HEK293 (cell line): ENCODE results near the gene RSU1.
A peak's percentile ranks its signal among the peaks of the same experiment; 100 is the strongest.

Source experiments
- CTCF ChIA-PET: fragments of 350-600 bp; formaldehyde crosslinking; extraction: SDS; loops from one replicate; lab custom pipeline; 2021; ENCODE audit warnings: antibody characterized with exemption; lab: Yijun Ruan, JAX
- POLR2A ChIA-PET: fragments of 300-600 bp; formaldehyde crosslinking; extraction: SDS; loops from one replicate; lab custom pipeline; 2020; ENCODE audit warnings: antibody characterized with exemption, inconsistent platforms; lab: Yijun Ruan, JAX
- H3K27ac ChIP-seq: fragments of 200-500 bp; sonication (Bioruptor generic); 2 replicates; pipeline ENCODE4 v1.5.1; 2014; ENCODE audit warnings: low read depth, low read length, control low read depth, inconsistent platforms; ENCODE audit errors: extremely low read depth
- H3K36me3 ChIP-seq, 2 experiments: fragments of 200-500 bp in 1 of 2; sonication (Bioruptor generic) in 1 of 2; 1 replicate in 1 of 2; 2 replicates in 1 of 2; pipeline ENCODE4 v1.5.1; 2014 to 2017; ENCODE audit warnings: inconsistent platforms in 2 of 2, low read length in 2 of 2; ENCODE audit not compliant: control insufficient read depth in 2 of 2, insufficient read depth in 1 of 2
- H3K4me1 ChIP-seq: fragments of 200-500 bp; sonication (Bioruptor generic); 2 replicates; pipeline ENCODE4 v1.5.1; 2014; ENCODE audit warnings: mild to moderate bottlenecking, low read length, inconsistent platforms; ENCODE audit not compliant: control insufficient read depth, insufficient read depth
- H3K4me3 ChIP-seq: 2 replicates; pipeline ENCODE4 v1.5.1; 2011; ENCODE audit warnings: low read depth, mild to moderate bottlenecking, control low read depth, low read length, moderate library complexity
- H3K9me3 ChIP-seq: fragments of 200-500 bp; sonication (Bioruptor generic); 2 replicates; pipeline ENCODE4 v1.5.1; 2014; ENCODE audit warnings: low read depth, low read length, inconsistent platforms; ENCODE audit not compliant: control insufficient read depth, insufficient read depth
- KLF10 ChIP-seq: fragments of 450-650 bp; IDR thresholded peaks from 2 replicates; pipeline ENCODE4 v1.5.1; 2018; ENCODE audit warnings: missing biosample characterization, mild to moderate bottlenecking, missing genetic modification characterization
- MEIS1 ChIP-seq: sonication (generic); formaldehyde crosslinking; IDR thresholded peaks from 2 replicates; pipeline ENCODE4 v1.8.1; 2022; ENCODE audit warnings: missing genetic modification reagents, mild to moderate bottlenecking, borderline replicate concordance
- RBAK ChIP-seq: fragments of 450-650 bp; formaldehyde crosslinking; IDR thresholded peaks from 2 replicates; pipeline ENCODE4 v1.5.1; 2016; ENCODE audit warnings: missing biosample characterization, missing genetic modification characterization
- TRIM28 ChIP-seq: IDR thresholded peaks from 2 replicates; pipeline ENCODE4 v1.6.1; 2011; ENCODE audit warnings: low read length, control low read depth, borderline replicate concordance
- ZBTB1 ChIP-seq: fragments of 450-650 bp; formaldehyde crosslinking; IDR thresholded peaks from 2 replicates; pipeline ENCODE4 v1.5.1; 2016; ENCODE audit warnings: missing biosample characterization, missing genetic modification characterization
- ZBTB20 ChIP-seq: fragments of 450-650 bp; formaldehyde crosslinking; IDR thresholded peaks from 2 replicates; pipeline ENCODE4 v1.5.1; 2016; ENCODE audit warnings: missing biosample characterization, missing genetic modification characterization
- ZNF114 ChIP-seq: fragments of 450-650 bp; formaldehyde crosslinking; IDR thresholded peaks from 2 replicates; pipeline ENCODE4 v1.5.0; 2017; ENCODE audit warnings: missing biosample characterization, missing genetic modification characterization
- ZNF121 ChIP-seq: fragments of 450-650 bp; formaldehyde crosslinking; IDR thresholded peaks from 2 replicates; pipeline ENCODE4 v1.5.1; 2016; ENCODE audit warnings: missing biosample characterization, missing genetic modification characterization
- ZNF140 ChIP-seq: fragments of 450-650 bp; formaldehyde crosslinking; IDR thresholded peaks from 2 replicates; pipeline ENCODE4 v1.5.1; 2016; ENCODE audit warnings: missing biosample characterization, missing genetic modification characterization
- ZNF354C ChIP-seq: fragments of 450-650 bp; formaldehyde crosslinking; IDR thresholded peaks from 2 replicates; pipeline ENCODE4 v1.5.1; 2016; ENCODE audit warnings: missing biosample characterization, missing genetic modification characterization, low read depth, borderline replicate concordance
- ZNF404 ChIP-seq: fragments of 450-650 bp; formaldehyde crosslinking; IDR thresholded peaks from 2 replicates; pipeline ENCODE4 v1.5.1; 2017; ENCODE audit warnings: missing biosample characterization, missing genetic modification characterization
- ZNF623 ChIP-seq: fragments of 450-650 bp; formaldehyde crosslinking; IDR thresholded peaks from 2 replicates; pipeline ENCODE4 v1.5.1; 2016; ENCODE audit warnings: missing biosample characterization, missing genetic modification characterization
- ZNF629 ChIP-seq: fragments of 450-650 bp; formaldehyde crosslinking; IDR thresholded peaks from 2 replicates; pipeline ENCODE4 v1.5.1; 2017; ENCODE audit warnings: missing biosample characterization, missing genetic modification characterization
- ZNF658 ChIP-seq: fragments of 450-650 bp; formaldehyde crosslinking; IDR thresholded peaks from 2 replicates; pipeline ENCODE4; 2016; ENCODE audit warnings: missing biosample characterization, missing genetic modification characterization
- ZNF701 ChIP-seq: fragments of 450-650 bp; formaldehyde crosslinking; IDR thresholded peaks from 2 replicates; pipeline ENCODE4 v1.5.1; 2016; ENCODE audit warnings: missing biosample characterization, missing genetic modification characterization
- ZNF76 ChIP-seq: fragments of 450-650 bp; formaldehyde crosslinking; IDR thresholded peaks from 2 replicates; pipeline ENCODE4; 2016; ENCODE audit warnings: low read depth, missing biosample characterization, missing genetic modification characterization, borderline replicate concordance
- TF ChIP-seq, protein P1 (sequence below): fragments of 450-650 bp; formaldehyde crosslinking; IDR thresholded peaks from 2 replicates; pipeline ENCODE4 v1.5.1; 2016; ENCODE audit warnings: missing biosample characterization, missing genetic modification characterization
- TF ChIP-seq, protein P2 (sequence below): fragments of 450-650 bp; formaldehyde crosslinking; IDR thresholded peaks from 2 replicates; pipeline ENCODE4 v1.5.1; 2016; ENCODE audit warnings: missing biosample characterization, missing genetic modification characterization, borderline replicate concordance
- TF ChIP-seq, protein P3 (sequence below): fragments of 450-650 bp; formaldehyde crosslinking; IDR thresholded peaks from 2 replicates; pipeline ENCODE4 v1.5.1; 2016; ENCODE audit warnings: missing biosample characterization, missing genetic modification characterization, low read depth
- TF ChIP-seq, protein P4 (sequence below): fragments of 450-650 bp; formaldehyde crosslinking; conservative IDR thresholded peaks from 2 replicates; pipeline ENCODE4 v1.5.1; 2016; ENCODE audit warnings: low read depth, missing biosample characterization, missing genetic modification characterization
- TF ChIP-seq, protein P5 (sequence below): fragments of 450-650 bp; formaldehyde crosslinking; IDR thresholded peaks from 2 replicates; pipeline ENCODE4 v1.5.1; 2016; ENCODE audit warnings: missing biosample characterization, missing genetic modification characterization

Gene RSU1

DNA sequence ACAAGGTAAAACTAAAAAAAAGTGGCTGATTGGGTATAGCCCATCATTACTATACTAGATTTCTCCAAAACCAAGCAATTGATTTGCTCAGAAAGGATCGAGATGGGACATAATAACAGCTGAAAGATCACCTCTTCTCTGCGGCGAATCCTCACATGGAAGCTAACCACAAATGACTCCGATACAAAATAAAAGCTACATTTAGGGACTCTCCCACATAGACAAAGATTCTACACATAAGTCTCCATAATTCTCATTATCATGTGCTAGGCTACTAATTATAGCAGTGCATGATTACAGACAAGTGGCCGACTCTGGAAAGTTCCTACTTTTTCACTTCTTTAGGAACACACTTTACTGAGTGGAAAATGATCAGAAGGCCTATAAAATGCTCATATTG lies 116.9 kb downstream of the RSU1 start:
- Histone ChIP-seq H3K4me1 (no peaks in the 10 kb centered on the region), H3K9me3 (no peaks in the 10 kb centered on the region)
- POLR2A ChIA-PET, result no interaction called here
- TF ChIP-seq ZNF658 (tag by site-specific recombination), result no peak
- TF ChIP-seq ZNF121 (tag by site-specific recombination), result no peak
- no peak for TF ChIP-seq KLF10 (tag by site-specific recombination)
- TF ChIP-seq, protein P1, sequence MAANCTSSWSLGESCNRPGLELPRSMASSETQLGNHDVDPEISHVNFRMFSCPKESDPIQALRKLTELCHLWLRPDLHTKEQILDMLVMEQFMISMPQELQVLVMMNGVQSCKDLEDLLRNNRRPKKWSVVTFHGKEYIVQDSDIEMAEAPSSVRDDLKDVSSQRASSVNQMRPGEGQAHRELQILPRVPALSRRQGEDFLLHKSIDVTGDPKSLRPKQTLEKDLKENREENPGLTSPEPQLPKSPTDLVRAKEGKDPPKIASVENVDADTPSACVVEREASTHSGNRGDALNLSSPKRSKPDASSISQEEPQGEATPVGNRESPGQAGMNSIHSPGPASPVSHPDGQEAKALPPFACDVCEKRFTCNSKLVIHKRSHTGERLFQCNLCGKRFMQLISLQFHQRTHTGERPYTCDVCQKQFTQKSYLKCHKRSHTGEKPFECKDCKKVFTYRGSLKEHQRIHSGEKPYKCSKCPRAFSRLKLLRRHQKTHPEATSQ (tag by site-specific recombination), result no peak
- TF ChIP-seq ZBTB1 (tag by site-specific recombination), result no peak
- TF ChIP-seq ZNF404, result no peak
- TF ChIP-seq ZNF140, result no peak
- TF ChIP-seq, protein P2, sequence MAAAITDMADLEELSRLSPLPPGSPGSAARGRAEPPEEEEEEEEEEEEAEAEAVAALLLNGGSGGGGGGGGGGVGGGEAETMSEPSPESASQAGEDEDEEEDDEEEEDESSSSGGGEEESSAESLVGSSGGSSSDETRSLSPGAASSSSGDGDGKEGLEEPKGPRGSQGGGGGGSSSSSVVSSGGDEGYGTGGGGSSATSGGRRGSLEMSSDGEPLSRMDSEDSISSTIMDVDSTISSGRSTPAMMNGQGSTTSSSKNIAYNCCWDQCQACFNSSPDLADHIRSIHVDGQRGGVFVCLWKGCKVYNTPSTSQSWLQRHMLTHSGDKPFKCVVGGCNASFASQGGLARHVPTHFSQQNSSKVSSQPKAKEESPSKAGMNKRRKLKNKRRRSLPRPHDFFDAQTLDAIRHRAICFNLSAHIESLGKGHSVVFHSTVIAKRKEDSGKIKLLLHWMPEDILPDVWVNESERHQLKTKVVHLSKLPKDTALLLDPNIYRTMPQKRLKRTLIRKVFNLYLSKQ (tag by site-specific recombination), result no peak
- no peak for TF ChIP-seq ZNF114 (tag by site-specific recombination)
- no peak for TF ChIP-seq MEIS1 (CRISPR knock-in tag)
- TF ChIP-seq ZNF76 (tag by site-specific recombination), result no peak
- TF ChIP-seq ZNF354C, result no peak
- TF ChIP-seq ZNF629 (tag by site-specific recombination), result no peak
- TF ChIP-seq, protein P3, sequence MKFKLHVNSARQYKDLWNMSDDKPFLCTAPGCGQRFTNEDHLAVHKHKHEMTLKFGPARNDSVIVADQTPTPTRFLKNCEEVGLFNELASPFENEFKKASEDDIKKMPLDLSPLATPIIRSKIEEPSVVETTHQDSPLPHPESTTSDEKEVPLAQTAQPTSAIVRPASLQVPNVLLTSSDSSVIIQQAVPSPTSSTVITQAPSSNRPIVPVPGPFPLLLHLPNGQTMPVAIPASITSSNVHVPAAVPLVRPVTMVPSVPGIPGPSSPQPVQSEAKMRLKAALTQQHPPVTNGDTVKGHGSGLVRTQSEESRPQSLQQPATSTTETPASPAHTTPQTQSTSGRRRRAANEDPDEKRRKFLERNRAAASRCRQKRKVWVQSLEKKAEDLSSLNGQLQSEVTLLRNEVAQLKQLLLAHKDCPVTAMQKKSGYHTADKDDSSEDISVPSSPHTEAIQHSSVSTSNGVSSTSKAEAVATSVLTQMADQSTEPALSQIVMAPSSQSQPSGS, result no peak
- TF ChIP-seq ZNF623 (tag by site-specific recombination), result no peak
- TF ChIP-seq, all 188 proteins: peak for 0
- Histone ChIP-seq H3K36me3 (no peaks in the 10 kb centered on the region), H3K4me3 (no peak overlapping the region), H3K27ac (no peak overlapping the region)
- CTCF ChIA-PET, result interaction anchor here (0.6 to 0.8 kb wide), 2 partner anchors 23 to 660 kb away, joined by 3 to 5 read pairs; no protein-coding TSS in a partner anchor

DNA sequence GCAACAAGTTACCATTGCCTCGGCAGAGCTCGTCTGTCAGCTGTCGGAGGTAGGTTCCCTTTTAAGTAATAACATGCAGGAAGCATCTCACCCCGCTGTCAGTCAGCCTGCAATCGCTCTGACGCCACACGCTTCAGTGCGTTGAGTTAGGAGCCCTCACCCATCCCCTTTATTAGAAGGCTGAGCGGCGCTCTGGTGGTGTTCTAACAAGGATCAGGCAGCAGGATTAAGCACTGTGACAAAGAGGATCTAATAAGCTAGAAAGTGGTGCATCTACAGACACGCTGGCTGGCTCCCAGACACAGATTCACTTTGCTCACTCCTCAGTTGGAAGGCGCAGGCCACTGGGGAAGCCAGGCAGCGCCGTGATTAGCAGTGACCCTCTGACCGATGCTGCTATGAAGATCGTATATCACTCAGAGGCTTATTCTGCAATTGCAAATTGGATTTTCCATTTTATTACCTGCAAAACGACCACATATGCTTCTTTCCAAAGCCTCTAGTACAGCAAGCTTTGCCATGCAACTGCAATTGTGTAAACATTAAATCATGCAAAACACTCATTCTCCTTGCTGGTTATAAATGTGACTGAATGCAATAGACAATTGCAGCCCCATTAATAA lies 117.7 kb downstream of the RSU1 start:
- H3K27ac ChIP-seq, result no peak overlapping the region
- POLR2A ChIA-PET, result no interaction called here
- no peaks in the 10 kb centered on the region for H3K36me3 ChIP-seq
- TF ChIP-seq, protein P4, sequence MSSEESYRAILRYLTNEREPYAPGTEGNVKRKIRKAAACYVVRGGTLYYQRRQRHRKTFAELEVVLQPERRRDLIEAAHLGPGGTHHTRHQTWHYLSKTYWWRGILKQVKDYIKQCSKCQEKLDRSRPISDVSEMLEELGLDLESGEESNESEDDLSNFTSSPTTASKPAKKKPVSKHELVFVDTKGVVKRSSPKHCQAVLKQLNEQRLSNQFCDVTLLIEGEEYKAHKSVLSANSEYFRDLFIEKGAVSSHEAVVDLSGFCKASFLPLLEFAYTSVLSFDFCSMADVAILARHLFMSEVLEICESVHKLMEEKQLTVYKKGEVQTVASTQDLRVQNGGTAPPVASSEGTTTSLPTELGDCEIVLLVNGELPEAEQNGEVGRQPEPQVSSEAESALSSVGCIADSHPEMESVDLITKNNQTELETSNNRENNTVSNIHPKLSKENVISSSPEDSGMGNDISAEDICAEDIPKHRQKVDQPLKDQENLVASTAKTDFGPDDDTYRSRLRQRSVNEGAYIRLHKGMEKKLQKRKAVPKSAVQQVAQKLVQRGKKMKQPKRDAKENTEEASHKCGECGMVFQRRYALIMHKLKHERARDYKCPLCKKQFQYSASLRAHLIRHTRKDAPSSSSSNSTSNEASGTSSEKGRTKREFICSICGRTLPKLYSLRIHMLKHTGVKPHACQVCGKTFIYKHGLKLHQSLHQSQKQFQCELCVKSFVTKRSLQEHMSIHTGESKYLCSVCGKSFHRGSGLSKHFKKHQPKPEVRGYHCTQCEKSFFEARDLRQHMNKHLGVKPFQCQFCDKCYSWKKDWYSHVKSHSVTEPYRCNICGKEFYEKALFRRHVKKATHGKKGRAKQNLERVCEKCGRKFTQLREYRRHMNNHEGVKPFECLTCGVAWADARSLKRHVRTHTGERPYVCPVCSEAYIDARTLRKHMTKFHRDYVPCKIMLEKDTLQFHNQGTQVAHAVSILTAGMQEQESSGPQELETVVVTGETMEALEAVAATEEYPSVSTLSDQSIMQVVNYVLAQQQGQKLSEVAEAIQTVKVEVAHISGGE (tag by site-specific recombination), result no peak
- no peak for TF ChIP-seq ZBTB20
- peak; percentile 37; the same call in 1 of the 2 replicates for TF ChIP-seq TRIM28
- no peak for TF ChIP-seq RBAK (tag by site-specific recombination)
- TF ChIP-seq ZNF701 (tag by site-specific recombination), result no peak
- TF ChIP-seq, protein P5, sequence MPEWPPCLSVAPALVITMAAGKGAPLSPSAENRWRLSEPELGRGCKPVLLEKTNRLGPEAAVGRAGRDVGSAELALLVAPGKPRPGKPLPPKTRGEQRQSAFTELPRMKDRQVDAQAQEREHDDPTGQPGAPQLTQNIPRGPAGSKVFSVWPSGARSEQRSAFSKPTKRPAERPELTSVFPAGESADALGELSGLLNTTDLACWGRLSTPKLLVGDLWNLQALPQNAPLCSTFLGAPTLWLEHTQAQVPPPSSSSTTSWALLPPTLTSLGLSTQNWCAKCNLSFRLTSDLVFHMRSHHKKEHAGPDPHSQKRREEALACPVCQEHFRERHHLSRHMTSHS (tag by site-specific recombination), result no peak
- CTCF ChIA-PET, result interaction anchor here (0.6 kb wide), 1 partner anchor 22 kb away, joined by 5 read pairs; no protein-coding TSS in a partner anchor
- H3K9me3 ChIP-seq, result no peaks in the 10 kb centered on the region
- H3K4me1 ChIP-seq, result no peaks in the 10 kb centered on the region
- H3K4me3 ChIP-seq, result no peak overlapping the region
